Peyer's patch (tissue), 4 donors: ENCODE results near the gene HOXB5.

ENCODE experiments used
- POLR2A ChIP-seq, 2 donors: fragments of 450-650 bp; IDR thresholded peaks; one replicate each; pipeline ENCODE4 v1.5.1; 2017; ENCODE audit warnings: antibody characterized with exemption in 2 of 2, mild to moderate bottlenecking in 2 of 2, moderate library complexity in 2 of 2
- TF ChIP-seq, protein P1 (sequence below), 6 experiments: fragments of 450-650 bp in 4 of 6; fragments of 200-600 bp in 2 of 6; sonication (generic) in 1 of 6; IDR thresholded peaks; one replicate each; pipeline ENCODE4 v1.5.1; 2017 to 2019; ENCODE audit warnings: antibody characterized with exemption in 6 of 6, mild to moderate bottlenecking in 3 of 6, moderate library complexity in 1 of 6

DNA sequence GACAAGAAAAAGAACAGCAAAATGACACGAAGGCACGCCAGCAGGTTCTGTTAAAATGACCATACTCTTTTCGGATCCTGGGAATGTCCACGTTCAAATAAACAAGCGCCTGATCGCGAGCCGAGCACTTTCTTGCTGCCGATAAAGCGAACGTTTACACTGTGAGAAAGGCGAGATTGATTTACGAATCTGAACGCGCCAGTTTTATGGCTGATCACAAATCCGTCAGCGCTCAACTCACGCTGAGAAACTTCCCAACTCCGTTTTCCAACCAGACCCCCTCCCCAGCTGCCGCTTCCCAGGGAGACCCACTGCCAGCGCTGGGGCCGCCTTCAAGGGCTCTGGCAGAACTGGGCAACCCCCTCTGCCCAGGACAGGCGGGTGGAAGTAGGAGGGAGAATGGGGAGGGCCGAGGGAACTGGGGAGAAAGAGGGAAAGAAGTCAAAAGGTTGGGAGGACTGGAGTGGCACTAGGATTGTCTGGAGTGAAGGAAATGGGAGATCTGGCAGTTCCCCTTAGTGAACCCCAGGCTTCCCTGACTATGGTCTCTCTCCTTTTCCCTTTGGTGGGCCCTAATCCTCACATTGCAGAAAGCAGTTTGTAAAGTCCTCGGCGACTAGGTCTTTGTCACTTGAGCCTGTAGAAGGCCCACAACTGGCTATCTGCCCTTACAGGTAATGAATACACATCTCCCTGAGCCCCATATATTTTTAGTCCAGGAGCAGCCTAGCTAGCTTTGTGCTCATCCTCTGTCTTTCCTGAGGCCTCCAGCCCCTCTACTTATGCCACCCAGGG, 22.4 kb downstream of the HOXB5 start:
- TF ChIP-seq POLR2A (IDR thresholded peaks at IDR 0.05) = no peak
- TF ChIP-seq, protein P1, sequence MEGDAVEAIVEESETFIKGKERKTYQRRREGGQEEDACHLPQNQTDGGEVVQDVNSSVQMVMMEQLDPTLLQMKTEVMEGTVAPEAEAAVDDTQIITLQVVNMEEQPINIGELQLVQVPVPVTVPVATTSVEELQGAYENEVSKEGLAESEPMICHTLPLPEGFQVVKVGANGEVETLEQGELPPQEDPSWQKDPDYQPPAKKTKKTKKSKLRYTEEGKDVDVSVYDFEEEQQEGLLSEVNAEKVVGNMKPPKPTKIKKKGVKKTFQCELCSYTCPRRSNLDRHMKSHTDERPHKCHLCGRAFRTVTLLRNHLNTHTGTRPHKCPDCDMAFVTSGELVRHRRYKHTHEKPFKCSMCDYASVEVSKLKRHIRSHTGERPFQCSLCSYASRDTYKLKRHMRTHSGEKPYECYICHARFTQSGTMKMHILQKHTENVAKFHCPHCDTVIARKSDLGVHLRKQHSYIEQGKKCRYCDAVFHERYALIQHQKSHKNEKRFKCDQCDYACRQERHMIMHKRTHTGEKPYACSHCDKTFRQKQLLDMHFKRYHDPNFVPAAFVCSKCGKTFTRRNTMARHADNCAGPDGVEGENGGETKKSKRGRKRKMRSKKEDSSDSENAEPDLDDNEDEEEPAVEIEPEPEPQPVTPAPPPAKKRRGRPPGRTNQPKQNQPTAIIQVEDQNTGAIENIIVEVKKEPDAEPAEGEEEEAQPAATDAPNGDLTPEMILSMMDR (IDR thresholded peaks at IDR 0.05) = no peak
